GM23338 (cell line): ENCODE measurements around the gene ATOH7. TPM values are rescaled to one million over a fixed set of nuclear protein-coding genes. Genes with fewer than 3 reads are reported as not detected.

Experiments
- ATAC-seq: fragments of 200-7000 bp; cut with Tn5 transposase; 3 replicates; pipeline ENCODE4 v1.9.1; 2020
- DNase-seq: peaks from one replicate; pipeline ENCODE4 v3.0.0-alpha.2; 2015; ENCODE audit warnings: low spot score
- H2AFZ ChIP-seq: fragments of 200-600 bp; sonication (generic); 2 replicates; pipeline ENCODE4 v1.8.0; 2016; ENCODE audit warnings: antibody characterized with exemption, mild to moderate bottlenecking, moderate library complexity
- H3F3A ChIP-seq: fragments of 200-600 bp; sonication (generic); replicated peaks from 2 replicates; pipeline ENCODE4 v1.8.0; 2017; ENCODE audit warnings: antibody characterized with exemption, mixed run types, low read depth
- H3K27ac ChIP-seq: fragments of 200-600 bp; sonication (generic); 2 replicates; pipeline ENCODE4 v1.6.1; 2016; ENCODE audit warnings: low read depth
- H3K27me3 ChIP-seq: fragments of 200-600 bp; sonication (generic); 2 replicates; pipeline ENCODE4 v1.8.0; 2016; ENCODE audit warnings: mild to moderate bottlenecking, mixed run types, moderate library complexity; ENCODE audit not compliant: insufficient read depth
- H3K36me3 ChIP-seq: fragments of 200-600 bp; sonication (generic); 2 replicates; pipeline ENCODE4 v1.8.0; 2016; ENCODE audit warnings: mild to moderate bottlenecking; ENCODE audit not compliant: insufficient read depth
- H3K4me1 ChIP-seq: fragments of 200-600 bp; sonication (generic); 2 replicates; pipeline ENCODE4 v1.8.0; 2016; ENCODE audit warnings: mild to moderate bottlenecking, moderate library complexity; ENCODE audit not compliant: insufficient read depth
- H3K4me2 ChIP-seq: fragments of 200-600 bp; sonication (generic); 2 replicates; pipeline ENCODE4 v1.7.1; 2017; ENCODE audit warnings: mixed run types
- H3K4me3 ChIP-seq: fragments of 200-600 bp; sonication (generic); 2 replicates; pipeline ENCODE4 v1.6.1; 2016; ENCODE audit warnings: mixed run types
- H3K79me2 ChIP-seq: fragments of 200-600 bp; sonication (generic); replicated peaks from 2 replicates; pipeline ENCODE4 v1.8.0; 2017; ENCODE audit warnings: mild to moderate bottlenecking; ENCODE audit not compliant: insufficient read depth
- H3K9me2 ChIP-seq: fragments of 200-600 bp; sonication (generic); 2 replicates; pipeline ENCODE4 v1.8.0; 2017; ENCODE audit not compliant: insufficient read depth
- H4K20me1 ChIP-seq: fragments of 200-600 bp; sonication (generic); replicated peaks from 2 replicates; pipeline ENCODE4 v1.8.0; 2017; ENCODE audit warnings: mild to moderate bottlenecking; ENCODE audit not compliant: insufficient read depth
- H3K27ac Mint-ChIP-seq: 2 replicates; pipeline ENCODE4 v1.8.0; 2020; ENCODE audit warnings: inconsistent platforms, mild to moderate bottlenecking, moderate library complexity, mixed read lengths
- H3K27me3 Mint-ChIP-seq: 3 replicates; pipeline ENCODE4 v1.8.0; 2022; ENCODE audit warnings: low read depth, mild to moderate bottlenecking, moderate library complexity, mixed read lengths, inconsistent platforms; ENCODE audit not compliant: insufficient read depth, poor library complexity
- H3K36me3 Mint-ChIP-seq: 3 replicates; pipeline ENCODE4 v1.8.0; 2021; ENCODE audit warnings: low read depth, mild to moderate bottlenecking, inconsistent platforms, moderate library complexity, mixed read lengths
- H3K4me1 Mint-ChIP-seq: 3 replicates; pipeline ENCODE4 v1.8.0; 2020; ENCODE audit warnings: mild to moderate bottlenecking, inconsistent platforms, mixed read lengths
- H3K4me3 Mint-ChIP-seq: 3 replicates; pipeline ENCODE4 v1.8.0; 2021; ENCODE audit warnings: moderate library complexity, mild to moderate bottlenecking, inconsistent platforms, mixed read lengths
- H3K9me3 Mint-ChIP-seq: 3 replicates; pipeline ENCODE4 v1.8.0; 2020; ENCODE audit warnings: moderate library complexity, mild to moderate bottlenecking, inconsistent platforms, mixed read lengths
- CTCF ChIP-seq, 2 experiments: fragments of 200-600 bp in 1 of 2; sonication (generic) in 1 of 2; conservative IDR thresholded peaks; 2 replicates each; pipeline versions ENCODE4 v1.5.1 to v1.6.1; 2016 to 2017; ENCODE audit warnings: antibody characterized with exemption in 2 of 2, low read depth in 2 of 2, mild to moderate bottlenecking in 2 of 2, moderate library complexity in 1 of 2
- ETS1 ChIP-seq: IDR thresholded peaks from 2 replicates; pipeline ENCODE4 v1.6.1; 2016; ENCODE audit warnings: antibody characterized with exemption
- EZH2 ChIP-seq: fragments of 200-600 bp; sonication (generic); IDR thresholded peaks from one replicate; pipeline ENCODE4 v1.8.0; 2017; ENCODE audit warnings: antibody characterized with exemption, mild to moderate bottlenecking, low read depth; ENCODE audit not compliant: unreplicated experiment
- EZH2phosphoT487 ChIP-seq: fragments of 200-600 bp; sonication (generic); IDR thresholded peaks from one replicate; pipeline ENCODE4 v1.8.1; 2018; ENCODE audit warnings: antibody characterized with exemption; ENCODE audit not compliant: unreplicated experiment
- JUNB ChIP-seq: IDR thresholded peaks from one replicate; pipeline ENCODE4 v1.6.1; 2016; ENCODE audit warnings: antibody characterized with exemption; ENCODE audit not compliant: unreplicated experiment
- NANOG ChIP-seq: IDR thresholded peaks from 2 replicates; pipeline ENCODE4 v1.6.1; 2016; ENCODE audit warnings: antibody characterized with exemption, borderline replicate concordance
- POLR2AphosphoS5 ChIP-seq: IDR thresholded peaks from 2 replicates; pipeline ENCODE4 v1.6.1; 2016; ENCODE audit warnings: antibody characterized with exemption, low read depth
- ZNF331 ChIP-seq: fragments of 250-450 bp; sonication (Bioruptor Pico); IDR thresholded peaks from 2 replicates; pipeline ENCODE4 v1.5.0; 2020; ENCODE audit warnings: low read depth, mild to moderate bottlenecking, moderate library complexity
- polyA plus RNA-seq: library from polyadenylated mRNA; unstranded; fragments of >200 nt; fragmentation: Nextera tagmentation; extraction: Ambion mirVana; gene quantifications from 2 replicates; pipeline ENCODE4 v1.2.1, GENCODE V29; 2016
- total RNA-seq: library from RNA; depleted of rRNA; stranded (reverse); fragments of >200 nt; shearing (Covaris generic); gene quantifications from 2 replicates; pipeline ENCODE4 v1.2.3, GENCODE V29; 2014

The ATOH7 gene
- total and polyA plus RNA-seq, 2 experiments from 2014 or later = 0.23 to 1.2 TPM

- Mint-ChIP-seq H3K27ac (no peak overlapping the region), H3K27me3 (peaks cover 11% of the 10 kb centered on the region), H3K4me3 (no peak overlapping the region), H3K4me1 (peaks cover 9% of the 10 kb centered on the region), H3K9me3 (no peaks in the 10 kb centered on the region), H3K36me3 (no peaks in the 10 kb centered on the region)
- H2AFZ ChIP-seq = no peak overlapping the region
- no peaks in the 10 kb centered on the region for H3K79me2 ChIP-seq
- no peak overlapping the region for H3K27ac ChIP-seq
- no peak for TF ChIP-seq ZNF331 (CRISPR knock-in tag)
- no peak for TF ChIP-seq EZH2
- no peak overlapping the region for H3K4me3 ChIP-seq
- H3K36me3 ChIP-seq = no peaks in the 10 kb centered on the region
- ATAC-seq (no peak), DNase-seq (no peak)
- H3K27me3 ChIP-seq = peaks cover 29% of the 10 kb centered on the region
- H3K4me2 ChIP-seq = no peak overlapping the region
- H3K9me2 ChIP-seq = no peaks in the 10 kb centered on the region
- H3K4me1 ChIP-seq = peaks cover 7% of the 10 kb centered on the region
- H3F3A ChIP-seq = no peaks in the 10 kb centered on the region; the same call in 1 of the 2 replicates
- no peaks in the 10 kb centered on the region for H4K20me1 ChIP-seq
These were observed 3.7 kb upstream of the ATOH7 start for GRCh38 chr10:68235581-68235980.

- TF ChIP-seq ZNF331 (CRISPR knock-in tag) = no peak
- no peak for TF ChIP-seq POLR2AphosphoS5
- no peak for TF ChIP-seq NANOG
- TF ChIP-seq EZH2phosphoT487 = no peak
- Histone ChIP-seq H3K79me2 (no peaks in the 10 kb centered on the region), H3K4me1 (peaks cover 9% of the 10 kb centered on the region), H3F3A (no peaks in the 10 kb centered on the region; the same call in 1 of the 2 replicates), H3K4me3 (no peak overlapping the region), H3K9me2 (no peaks in the 10 kb centered on the region), H3K36me3 (no peaks in the 10 kb centered on the region), H2AFZ (no peak overlapping the region), H3K27ac (no peak overlapping the region), H3K4me2 (no peak overlapping the region), H4K20me1 (no peaks in the 10 kb centered on the region), H3K27me3 (peaks cover 34% of the 10 kb centered on the region)
- Mint-ChIP-seq H3K27ac (no peak overlapping the region), H3K9me3 (no peaks in the 10 kb centered on the region), H3K4me1 (peaks cover 9% of the 10 kb centered on the region), H3K36me3 (no peaks in the 10 kb centered on the region), H3K4me3 (no peak overlapping the region), H3K27me3 (peaks cover 11% of the 10 kb centered on the region)
- DNase-seq (no peak), ATAC-seq (no peak)
These were observed 3.2 kb upstream of the ATOH7 start for GRCh38 chr10:68235111-68235510.

- no peak overlapping the region for H3K4me3 ChIP-seq
- Mint-ChIP-seq H3K4me1 (peaks cover 9% of the 10 kb centered on the region), H3K27ac (no peak overlapping the region), H3K4me3 (no peak overlapping the region), H3K27me3 (peaks cover 11% of the 10 kb centered on the region), H3K9me3 (no peaks in the 10 kb centered on the region), H3K36me3 (no peaks in the 10 kb centered on the region)
- peaks cover 9% of the 10 kb centered on the region for H3K4me1 ChIP-seq
- H3F3A ChIP-seq = no peaks in the 10 kb centered on the region; the same call in 1 of the 2 replicates
- DNase-seq (no peak), ATAC-seq (no peak)
- no peak overlapping the region for H3K27ac ChIP-seq
- H3K79me2 ChIP-seq = no peaks in the 10 kb centered on the region
- H4K20me1 ChIP-seq = no peaks in the 10 kb centered on the region
- peaks cover 40% of the 10 kb centered on the region for H3K27me3 ChIP-seq
- no peak overlapping the region for H2AFZ ChIP-seq
- no peaks in the 10 kb centered on the region for H3K36me3 ChIP-seq
- no peak overlapping the region for H3K4me2 ChIP-seq
- H3K9me2 ChIP-seq = no peaks in the 10 kb centered on the region
- TF ChIP-seq EZH2phosphoT487 (no peak), JUNB (no peak), ETS1 (no peak), EZH2 (no peak), CTCF (conservative IDR thresholded peaks at IDR 0.05; ENCODE audit: low read depth in 2 of 2) (no peak)
These were observed 1.1 kb upstream of the ATOH7 start for GRCh38 chr10:68233046-68233445.
